B cell (primary cell): Measurements from ENCODE around the gene PEX19. TPM values are rescaled to one million over a fixed set of nuclear protein-coding genes. Genes with fewer than 3 reads are reported as not detected.

Experiments used
- ATAC-seq: fragments of 200-7000 bp; cut with Tn5 transposase; one replicate; pipeline ENCODE4 v1.10.0; 2021; ENCODE audit warnings: low read depth, mild to moderate bottlenecking, moderate number of reproducible peaks, moderate library complexity
- CTCF ChIA-PET: fragments of 350-600 bp; sonication (Branson Sonifier 250); formaldehyde crosslinking; loops from one replicate; lab custom pipeline; 2021; ENCODE audit warnings: antibody characterized with exemption, inconsistent platforms; lab: Charles Lee
- POLR2A ChIA-PET: fragments of 350-600 bp; sonication (Branson Sonifier 250); formaldehyde crosslinking; loops from one replicate; lab custom pipeline; 2021; ENCODE audit warnings: antibody characterized with exemption; lab: Charles Lee
- DNase-seq: peaks from one replicate; pipeline ENCODE4 v3.0.0; 2013
- H2AFZ ChIP-seq: 2 replicates; pipeline ENCODE4 v1.6.1; 2012; ENCODE audit warnings: mild to moderate bottlenecking, low read depth, low read length; ENCODE audit not compliant: insufficient read depth, poor library complexity, severe bottlenecking
- H3K27ac ChIP-seq, 2 donors: 1 replicate in 1 of 2; 2 replicates in 1 of 2; pipeline ENCODE4 v1.5.1; 2012 to 2013; ENCODE audit warnings: low read length in 2 of 2, mild to moderate bottlenecking in 2 of 2, moderate library complexity in 1 of 2
- H3K27me3 ChIP-seq, 4 experiments: fragments of 200-600 bp in 1 of 4; sonication (generic) in 1 of 4; replicated peaks in 1 of 4; 1 replicate in 2 of 4; 2 replicates in 2 of 4; pipeline versions ENCODE4 v1.6.1 to v1.7.0; 2013 to 2016; ENCODE audit warnings: low read length in 3 of 4, mild to moderate bottlenecking in 2 of 4, mixed read lengths in 1 of 4, moderate library complexity in 1 of 4; ENCODE audit not compliant: insufficient read depth in 4 of 4, control insufficient read depth in 3 of 4; ENCODE audit errors: control extremely low read depth in 1 of 4
- H3K36me3 ChIP-seq, 2 experiments: replicated peaks in 1 of 2; 1 replicate in 1 of 2; 2 replicates in 1 of 2; pipeline versions ENCODE4 v1.6.1 to v1.7.1; 2013; ENCODE audit warnings: low read length in 1 of 2; ENCODE audit not compliant: insufficient read depth in 2 of 2, control insufficient read depth in 1 of 2; ENCODE audit errors: control extremely low read depth in 1 of 2, extremely low read depth in 1 of 2
- H3K4me1 ChIP-seq, 2 donors: fragments of 200-600 bp in 1 of 2; sonication (generic) in 1 of 2; 1 replicate in 1 of 2; 2 replicates in 1 of 2; pipeline versions ENCODE4 v1.5.1 to v1.6.1; 2013 to 2017; ENCODE audit warnings: low read length in 2 of 2; ENCODE audit not compliant: control insufficient read depth in 2 of 2, insufficient read depth in 2 of 2
- H3K4me2 ChIP-seq: replicated peaks from 2 replicates; pipeline ENCODE3; 2012; ENCODE audit warnings: mild to moderate bottlenecking, low read depth, low read length; ENCODE audit not compliant: poor library complexity, severe bottlenecking
- H3K4me3 ChIP-seq, 5 experiments: fragments of 200-600 bp in 1 of 5; sonication (generic) in 1 of 5; 1 replicate in 3 of 5; 2 replicates in 2 of 5; pipeline versions ENCODE4 v1.5.1 to v1.7.0; 2011 to 2016; ENCODE audit warnings: low read length in 4 of 5, mild to moderate bottlenecking in 4 of 5, low read depth in 2 of 5, control low read depth in 1 of 5, moderate library complexity in 1 of 5; ENCODE audit not compliant: insufficient read depth in 1 of 5; ENCODE audit errors: control extremely low read depth in 1 of 5, extremely low read depth in 1 of 5
- H3K79me2 ChIP-seq: fragments of 200-600 bp; sonication (generic); one replicate; pipeline ENCODE4 v1.6.0; 2016; ENCODE audit warnings: low read length; ENCODE audit not compliant: control insufficient read depth, insufficient read depth
- H3K9ac ChIP-seq: fragments of 200-600 bp; sonication (generic); 2 replicates; pipeline ENCODE4 v1.6.1; 2017; ENCODE audit warnings: mild to moderate bottlenecking, low read length, moderate library complexity
- H3K9me3 ChIP-seq, 3 donors: one replicate each; pipeline versions ENCODE4 v1.6.1 to v1.7.1; 2013; ENCODE audit warnings: low read length in 2 of 3; ENCODE audit not compliant: control insufficient read depth in 2 of 3, insufficient read depth in 1 of 3; ENCODE audit errors: control extremely low read depth in 1 of 3
- H4K20me1 ChIP-seq: 2 replicates; pipeline ENCODE4 v1.6.0; 2012; ENCODE audit warnings: mild to moderate bottlenecking, low read length; ENCODE audit not compliant: insufficient read depth, control insufficient read depth, poor library complexity, severe bottlenecking
- H3K27ac Mint-ChIP-seq: one replicate; pipeline ENCODE4 v1.8.0; 2021; ENCODE audit warnings: mixed read lengths
- H3K27me3 Mint-ChIP-seq: one replicate; pipeline ENCODE4 v1.8.0; 2021; ENCODE audit warnings: mixed read lengths
- H3K4me1 Mint-ChIP-seq: one replicate; pipeline ENCODE4 v1.8.0; 2021; ENCODE audit warnings: mixed read lengths
- H3K4me3 Mint-ChIP-seq: one replicate; pipeline ENCODE4 v1.8.0; 2021; ENCODE audit warnings: mixed read lengths
- H3K9me3 Mint-ChIP-seq: one replicate; pipeline ENCODE4 v1.8.0; 2022; ENCODE audit warnings: mixed read lengths; ENCODE audit not compliant: insufficient read depth
- EZH2 ChIP-seq: IDR thresholded peaks from 2 replicates; pipeline ENCODE4 v1.6.1; 2012; ENCODE audit warnings: borderline replicate concordance, low read depth, mild to moderate bottlenecking, moderate library complexity, low read length; ENCODE audit not compliant: insufficient read depth, poor library complexity, severe bottlenecking
- whole genome bisulfite sequencing: methylation state at CpG from one replicate; pipeline ENCODE4 v1.1.5; 2013; ENCODE audit warnings: missing lambda C conversion rate; ENCODE audit not compliant: insufficient coverage; 5-methylcytosine and 5-hydroxymethylcytosine counted together
- intact Hi-C: fragments of 100-400 bp; cut with micrococcal nuclease; formaldehyde crosslinking; loops from one replicate; pipeline ENCODE4 v1.10.0; 2022
- polyA plus RNA-seq: library from polyadenylated mRNA; depleted of rRNA; stranded (reverse); fragments of >200 nt; gene quantifications from 2 replicates; pipeline ENCODE4 v1.2.3, GENCODE V29; 2012
- total RNA-seq, 2 donors: library from RNA; stranded (reverse); fragments of 120-200 nt in 1 of 2; gene quantifications; 1 replicate in 1 of 2; 2 replicates in 1 of 2; pipeline versions ENCODE4 v1.2.3 to v1.2.4, GENCODE V29; 2013 to 2022
- TF ChIP-seq, protein P1 (sequence below): fragments of 200-600 bp; IDR thresholded peaks from one replicate; pipeline ENCODE4 v1.8.0; 2022; ENCODE audit warnings: antibody characterized with exemption, mild to moderate bottlenecking

The PEX19 gene
- total and polyA plus RNA-seq, 2 donors (not counting 1 experiment from before 2014, with no cell fraction given): 20.3 to 56.0 TPM

GRCh38 chr1:160307118-160307791 is 22.3 kb upstream of the PEX19 start:
- TF ChIP-seq, protein P1, sequence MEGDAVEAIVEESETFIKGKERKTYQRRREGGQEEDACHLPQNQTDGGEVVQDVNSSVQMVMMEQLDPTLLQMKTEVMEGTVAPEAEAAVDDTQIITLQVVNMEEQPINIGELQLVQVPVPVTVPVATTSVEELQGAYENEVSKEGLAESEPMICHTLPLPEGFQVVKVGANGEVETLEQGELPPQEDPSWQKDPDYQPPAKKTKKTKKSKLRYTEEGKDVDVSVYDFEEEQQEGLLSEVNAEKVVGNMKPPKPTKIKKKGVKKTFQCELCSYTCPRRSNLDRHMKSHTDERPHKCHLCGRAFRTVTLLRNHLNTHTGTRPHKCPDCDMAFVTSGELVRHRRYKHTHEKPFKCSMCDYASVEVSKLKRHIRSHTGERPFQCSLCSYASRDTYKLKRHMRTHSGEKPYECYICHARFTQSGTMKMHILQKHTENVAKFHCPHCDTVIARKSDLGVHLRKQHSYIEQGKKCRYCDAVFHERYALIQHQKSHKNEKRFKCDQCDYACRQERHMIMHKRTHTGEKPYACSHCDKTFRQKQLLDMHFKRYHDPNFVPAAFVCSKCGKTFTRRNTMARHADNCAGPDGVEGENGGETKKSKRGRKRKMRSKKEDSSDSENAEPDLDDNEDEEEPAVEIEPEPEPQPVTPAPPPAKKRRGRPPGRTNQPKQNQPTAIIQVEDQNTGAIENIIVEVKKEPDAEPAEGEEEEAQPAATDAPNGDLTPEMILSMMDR: no peak
- TF ChIP-seq EZH2: no peak
- Histone ChIP-seq H3K27ac (peak overlapping the region; percentile 39 to 72), H3K79me2 (peaks cover 7% of the 10 kb centered on the region), H3K4me2 (peak overlapping the region; percentile 39), H3K4me1 (peaks cover 7 to 22% of the 10 kb centered on the region in 2 donors), H4K20me1 (no peaks in the 10 kb centered on the region), H3K9ac (peak overlapping the region; percentile 4), H2AFZ (peak overlapping the region; percentile 39), H3K36me3 (peaks cover 34 to 82% of the 10 kb centered on the region in 2 experiments), H3K4me3 (peak overlapping the region in 1 of 5 experiments; percentile 24), H3K27me3 (no peaks in the 10 kb centered on the region), H3K9me3 (no peaks in the 10 kb centered on the region)
- ChIA-PET POLR2A (no interaction called here), CTCF (interaction anchor here (0.8 to 5.8 kb wide), 3 partner anchors 16 to 114 kb away, joined by 4 to 42 read pairs (median 4); no protein-coding TSS in a partner anchor)
- ATAC-seq (peak; percentile 94), DNase-seq (peak; percentile 68)
- Mint-ChIP-seq H3K27me3 (no peaks in the 10 kb centered on the region), H3K4me3 (peak overlapping the region; percentile 41), H3K27ac (peak overlapping the region; percentile 91), H3K9me3 (no peaks in the 10 kb centered on the region), H3K4me1 (peaks cover 35% of the 10 kb centered on the region)
- WGBS: 86% methylated on average over 9 of the region's 13 CpGs
- intact Hi-C loops: no loop called here

GRCh38 chr1:160300173-160300572 is 15.2 kb upstream of the PEX19 start:
- WGBS: no CpG with 5 or more reads among the region's 7 CpGs
- no peak for ATAC-seq
- no peak overlapping the region for H3K27ac Mint-ChIP-seq

More at GRCh38 chr1:160300173-160300572, 15.2 kb upstream of the PEX19 start:
- no peak overlapping the region for H3K4me2 ChIP-seq
- no peaks in the 10 kb centered on the region for H4K20me1 ChIP-seq
- H3K36me3 ChIP-seq: peaks cover 28 to 71% of the 10 kb centered on the region in 2 experiments
- ChIA-PET POLR2A (no interaction called here), CTCF (interaction anchor here (0.7 to 3.6 kb wide), 2 partner anchors 8 to 28 kb away, joined by 3 to 20 read pairs; no protein-coding TSS in a partner anchor)
- no peaks in the 10 kb centered on the region for H3K27me3 ChIP-seq
- no peak overlapping the region for H3K9ac ChIP-seq
- no peaks in the 10 kb centered on the region for H3K4me1 Mint-ChIP-seq
- no peak for DNase-seq
- no peak overlapping the region for H3K27ac ChIP-seq
- H3K79me2 ChIP-seq: no peaks in the 10 kb centered on the region
- no peaks in the 10 kb centered on the region for H3K9me3 Mint-ChIP-seq
- TF ChIP-seq, protein P1: no peak
- TF ChIP-seq EZH2: no peak
- intact Hi-C loops: no loop called here
- H3K9me3 ChIP-seq: no peaks in the 10 kb centered on the region
- H3K4me1 ChIP-seq: no peaks in the 10 kb centered on the region
- no peak overlapping the region for H3K4me3 ChIP-seq
- H2AFZ ChIP-seq: no peak overlapping the region
- no peaks in the 10 kb centered on the region for H3K27me3 Mint-ChIP-seq
- H3K4me3 Mint-ChIP-seq: no peak overlapping the region
